ENCODE results near the gene BOC. TPM values are rescaled to one million over a fixed set of nuclear protein-coding genes. Genes with fewer than 3 reads are reported as not detected.

BOC gene
- total and polyA plus RNA-seq, 2 of the 8 experiments (the other 6 are each of a cell fraction or from before 2014, with no cell fraction given) = 6.9 to 9.3 TPM

GRCh38 chr3:113226491-113226890, 15.1 kb downstream of the BOC start (continued):
- TF ChIP-seq RXRA (IDR thresholded peaks at IDR 0.05; ENCODE audit: insufficient read depth, low read depth, low read length) (no peak), SIN3A (conservative IDR thresholded peaks at IDR 0.05 in 1 of 2, IDR thresholded peaks at IDR 0.05 in 1 of 2; ENCODE audit: low read depth in 1 of 2, low read length in 2 of 2) (no peak), BRCA1 (IDR thresholded peaks at IDR 0.05; ENCODE audit: low read depth, low read length) (no peak), JUND (IDR thresholded peaks at IDR 0.05; ENCODE audit: low read length) (no peak), SP1 (IDR thresholded peaks at IDR 0.05; ENCODE audit: low read depth, low read length) (no peak), KDM5A (IDR thresholded peaks at IDR 0.05; ENCODE audit: low read length) (no peak), SP4 (IDR thresholded peaks at IDR 0.05; ENCODE audit: low read length) (no peak), RAD21 (IDR thresholded peaks at IDR 0.05 in 1 of 2, conservative IDR thresholded peaks at IDR 0.05 in 1 of 2; ENCODE audit: low read depth in 2 of 2, low read length in 2 of 2) (no peak), TCF12 (IDR thresholded peaks at IDR 0.05; ENCODE audit: low read depth, low read length) (no peak)
